Activated CD4-positive, alpha-beta T cell treated with anti-CD3 and anti-CD28 coated beads for 36 hours (primary cell): ENCODE results near the gene CHN2. TPM values are rescaled to one million over a fixed set of nuclear protein-coding genes. Genes with fewer than 3 reads are reported as not detected.

Experiments
- ATAC-seq: fragments of 200-7000 bp; cut with Tn5 transposase; one replicate; pipeline ENCODE4 v1.10.0; 2021; ENCODE audit warnings: mild to moderate bottlenecking, moderate library complexity
- CTCF ChIA-PET: fragments of 350-600 bp; sonication (Branson Sonifier 250); formaldehyde crosslinking; loops from one replicate; lab custom pipeline; 2021; ENCODE audit warnings: antibody characterized with exemption; lab: Charles Lee
- POLR2A ChIA-PET: fragments of 350-600 bp; sonication (Branson Sonifier 250); formaldehyde crosslinking; loops from one replicate; lab custom pipeline; 2021; ENCODE audit warnings: antibody characterized with exemption, inconsistent platforms; lab: Charles Lee
- DNase-seq: peaks from one replicate; pipeline ENCODE4 v3.0.0-alpha.2; 2020
- H3K27ac Mint-ChIP-seq: one replicate; pipeline ENCODE4 v1.8.0; 2021; ENCODE audit warnings: mixed read lengths
- H3K27me3 Mint-ChIP-seq: one replicate; pipeline ENCODE4 v1.8.0; 2021; ENCODE audit warnings: mixed read lengths
- H3K36me3 Mint-ChIP-seq: one replicate; pipeline ENCODE4 v1.8.0; 2021; ENCODE audit warnings: low read depth, mixed read lengths
- H3K4me1 Mint-ChIP-seq: one replicate; pipeline ENCODE4 v1.8.0; 2021; ENCODE audit warnings: mixed read lengths
- H3K4me3 Mint-ChIP-seq: one replicate; pipeline ENCODE4 v1.8.0; 2021; ENCODE audit warnings: mild to moderate bottlenecking, moderate library complexity, mixed read lengths
- H3K9me3 Mint-ChIP-seq: one replicate; pipeline ENCODE4 v1.8.0; 2021; ENCODE audit warnings: low read depth, mixed read lengths
- intact Hi-C, 2 experiments: fragments of 100-400 bp; cut with DNase I in 1 of 2; cut with micrococcal nuclease in 1 of 2; formaldehyde crosslinking; loops; one replicate each; pipeline versions ENCODE4 v1.14.2 to v1.15.1; 2022 to 2024; cut with DNase I, micrococcal nuclease
- total RNA-seq, 2 experiments: library from RNA; stranded (reverse); gene quantifications; one replicate each; pipeline ENCODE4 v1.2.3, GENCODE V29; 2021

Gene CHN2
- total RNA-seq, 2 experiments from 2014 or later, result 0.25 to 0.39 TPM

DNA sequence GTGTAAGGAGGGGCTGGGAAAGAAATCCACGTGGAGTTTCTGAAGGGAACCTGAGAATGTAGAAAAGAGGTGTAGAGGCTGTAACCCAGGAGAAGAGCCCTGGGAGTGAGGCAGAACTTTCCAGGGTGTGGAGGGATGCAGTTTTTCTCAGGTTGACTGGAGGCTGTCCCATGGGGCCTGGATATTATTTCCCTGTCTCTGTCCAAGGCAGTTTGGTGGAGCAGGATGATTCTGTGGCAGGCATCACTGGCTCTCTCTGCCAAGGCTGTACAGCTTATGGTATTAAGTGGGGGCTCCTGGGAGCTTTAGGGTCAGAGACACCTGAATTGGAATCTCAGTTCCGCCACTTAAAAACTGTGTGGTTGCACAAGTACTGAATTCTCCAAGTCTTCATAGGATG is 81.6 kb downstream of the CHN2 start:
- Mint-ChIP-seq H3K4me1 (peaks cover 13% of the 10 kb centered on the region), H3K9me3 (no peaks in the 10 kb centered on the region), H3K27ac (no peak overlapping the region), H3K27me3 (peaks cover 12% of the 10 kb centered on the region), H3K4me3 (no peak overlapping the region), H3K36me3 (no peaks in the 10 kb centered on the region)
- ATAC-seq (no peak), DNase-seq (no peak)
- POLR2A ChIA-PET, result no interaction called here
- intact Hi-C loops, result no loop called here
- CTCF ChIA-PET, result interaction anchor here (0.5 to 1.1 kb wide), 2 partner anchors 64 to 87 kb away, joined by 3 to 4 read pairs; no protein-coding TSS in a partner anchor

DNA sequence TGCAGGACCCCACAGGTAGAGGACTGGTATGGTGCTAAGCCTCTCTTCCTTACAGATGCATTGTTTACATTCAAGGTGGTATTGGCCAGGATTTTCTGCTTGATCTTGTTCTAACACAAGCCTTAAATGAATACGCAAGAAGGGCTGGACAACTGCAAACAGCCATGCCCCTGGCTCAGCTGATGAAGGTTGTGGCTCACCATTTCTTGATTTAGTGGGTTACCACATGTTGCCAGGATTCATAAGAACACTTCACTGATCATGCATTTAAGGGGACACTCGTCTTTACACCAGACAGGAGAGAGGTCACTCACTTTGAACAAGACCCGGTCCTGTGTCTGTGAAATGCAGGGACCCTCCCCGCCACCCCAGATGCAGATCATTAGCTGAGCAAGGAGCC is 82.2 kb downstream of the CHN2 start:
- Mint-ChIP-seq H3K27ac (no peak overlapping the region), H3K36me3 (no peaks in the 10 kb centered on the region), H3K27me3 (peaks cover 13% of the 10 kb centered on the region), H3K9me3 (no peaks in the 10 kb centered on the region), H3K4me3 (no peak overlapping the region), H3K4me1 (peaks cover 7% of the 10 kb centered on the region)
- ATAC-seq, result no peak
- POLR2A ChIA-PET, result no interaction called here
- CTCF ChIA-PET, result interaction anchor here (1.1 kb wide), 1 partner anchor 87 kb away, joined by 4 read pairs; no protein-coding TSS in a partner anchor
- DNase-seq, result no peak
- intact Hi-C loops, result no loop called here

DNA sequence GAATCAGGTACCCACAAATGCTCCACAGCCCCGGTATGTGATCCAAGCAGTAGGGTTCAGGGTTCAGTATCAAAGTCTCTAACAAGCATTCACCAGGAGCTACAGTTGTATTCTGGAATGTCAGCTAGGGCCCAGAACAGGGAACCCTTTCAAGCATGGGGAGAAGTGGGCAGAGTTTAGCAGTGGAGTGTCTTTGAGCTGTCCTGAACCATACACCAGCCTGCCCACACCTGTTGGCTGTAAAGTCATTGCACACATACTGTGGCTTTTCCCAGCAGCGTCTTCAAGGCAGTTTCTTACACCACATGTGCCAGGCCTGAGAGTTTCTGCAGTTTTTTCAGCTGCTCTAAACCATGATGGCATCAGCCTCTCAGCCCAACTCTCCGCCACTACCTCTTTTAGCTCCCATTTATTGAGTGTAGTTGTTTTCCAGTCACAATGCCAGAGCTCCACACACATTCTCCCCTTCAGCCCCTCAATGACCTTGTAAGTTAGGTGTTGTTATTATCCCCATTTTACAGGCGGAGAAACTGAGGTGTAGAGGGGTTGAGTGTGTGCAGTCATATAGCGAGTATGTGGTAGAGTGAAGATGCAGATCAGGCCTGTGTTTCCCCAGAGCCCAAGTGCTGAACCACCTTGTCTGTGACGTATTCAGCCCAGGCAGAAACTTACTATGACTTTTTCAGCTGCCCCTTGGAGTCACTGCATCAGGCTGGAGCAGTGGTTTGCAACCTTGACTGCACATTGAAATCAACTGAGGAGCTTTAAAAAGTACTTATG is 83.1 kb downstream of the CHN2 start:
- no peaks in the 10 kb centered on the region for H3K9me3 Mint-ChIP-seq
- no peak overlapping the region for H3K27ac Mint-ChIP-seq
- intact Hi-C loops, result no loop called here
- POLR2A ChIA-PET, result no interaction called here
- H3K27me3 Mint-ChIP-seq, result peaks cover 11% of the 10 kb centered on the region
- H3K4me1 Mint-ChIP-seq, result peaks cover 7% of the 10 kb centered on the region
- DNase-seq (peak; percentile 38), ATAC-seq (peak; percentile 83)
- H3K4me3 Mint-ChIP-seq, result no peak overlapping the region
- no peaks in the 10 kb centered on the region for H3K36me3 Mint-ChIP-seq
- CTCF ChIA-PET, result interaction anchor here (0.5 to 0.6 kb wide), 2 partner anchors 38 to 1272 kb away, joined by 3 to 4 read pairs; no protein-coding TSS in a partner anchor

DNA sequence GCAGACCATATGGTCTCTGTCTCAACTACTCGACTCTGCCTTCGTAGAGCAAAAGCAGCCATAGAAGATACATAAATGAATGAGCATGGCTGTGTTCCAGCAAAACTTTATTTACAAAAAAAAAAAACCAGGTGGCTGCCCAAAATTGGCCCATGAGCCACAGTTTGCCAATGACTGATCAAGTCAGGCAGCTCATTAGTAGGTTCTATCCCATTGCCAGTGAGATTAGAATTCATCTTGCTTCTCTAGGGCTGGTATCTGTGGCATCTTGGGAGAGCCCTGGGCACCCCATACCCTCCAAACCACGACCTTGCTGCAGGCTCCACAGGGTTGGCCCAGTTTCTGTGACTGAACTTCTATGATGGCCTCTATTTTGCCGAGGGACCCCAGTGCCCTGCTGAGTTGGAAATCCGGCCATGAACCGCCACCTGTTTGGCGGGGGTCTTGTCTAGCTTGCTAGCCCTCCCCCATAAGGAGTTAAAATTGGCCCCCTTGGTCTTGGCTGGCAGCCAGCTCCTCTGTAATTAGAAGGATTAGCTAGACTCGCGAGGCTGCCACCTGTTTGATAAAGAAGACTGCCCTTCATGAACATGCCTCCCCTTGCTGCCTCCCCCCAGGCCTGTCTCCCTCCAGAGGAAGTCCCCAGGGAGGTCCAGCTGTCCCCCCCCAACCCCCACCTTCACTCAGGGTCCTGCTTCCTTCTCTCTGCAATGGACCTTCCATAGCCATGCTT is 83.9 kb downstream of the CHN2 start:
- DNase-seq, result no peak
- no peak for ATAC-seq
- ChIA-PET CTCF (interaction anchor here (0.6 kb wide), 1 partner anchor 39 kb away, joined by 3 read pairs; no protein-coding TSS in a partner anchor), POLR2A (no interaction called here)
- H3K27ac Mint-ChIP-seq, result no peak overlapping the region
- no peak overlapping the region for H3K4me3 Mint-ChIP-seq
- H3K36me3 Mint-ChIP-seq, result no peaks in the 10 kb centered on the region
- H3K27me3 Mint-ChIP-seq, result peaks cover 15% of the 10 kb centered on the region
- intact Hi-C loops, result no loop called here
- no peaks in the 10 kb centered on the region for H3K9me3 Mint-ChIP-seq
- H3K4me1 Mint-ChIP-seq, result peaks cover 5% of the 10 kb centered on the region

DNA sequence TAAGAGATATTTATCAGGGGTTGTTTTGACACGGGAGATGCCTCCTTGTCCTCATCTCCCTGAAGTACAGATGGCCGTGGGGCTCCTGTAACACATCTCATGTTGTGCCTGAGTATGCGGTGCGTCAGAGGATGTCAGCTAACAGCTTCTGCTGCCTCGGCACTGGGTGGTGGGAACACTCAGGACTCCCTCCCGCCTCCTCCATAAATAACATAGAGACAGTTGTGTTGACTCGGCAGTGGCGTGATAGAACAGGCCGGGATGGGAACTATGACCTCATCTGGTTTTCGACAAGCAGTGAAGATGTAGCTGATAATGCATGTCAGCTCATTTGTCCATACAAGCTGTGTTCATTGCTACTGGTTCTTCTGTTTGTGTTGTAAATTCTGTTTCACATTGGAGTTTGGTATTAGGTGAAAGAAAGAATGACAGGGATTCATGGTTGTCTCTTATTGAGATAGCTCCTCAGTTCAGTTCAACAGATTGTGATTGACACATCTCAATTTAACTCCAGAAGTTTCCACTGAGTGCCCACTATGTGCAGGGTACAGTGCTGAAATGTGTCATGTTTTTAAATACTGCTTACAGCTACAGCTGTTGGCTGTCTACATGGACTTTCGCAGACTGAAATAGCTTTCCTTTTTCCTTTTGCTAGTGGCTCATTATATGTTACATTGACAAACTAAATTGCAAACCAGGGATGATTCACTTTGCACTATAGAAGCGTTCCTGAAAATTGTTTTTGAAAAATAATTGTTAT is 87.4 kb downstream of the CHN2 start:
- ChIA-PET CTCF (interaction anchor here (0.7 to 1.7 kb wide), 3 partner anchors 15 to 639 kb away, joined by 3 to 5 read pairs (median 4); no protein-coding TSS in a partner anchor), POLR2A (no interaction called here)
- intact Hi-C loops, result no loop called here
- Mint-ChIP-seq H3K4me3 (no peak overlapping the region), H3K4me1 (peaks cover 18% of the 10 kb centered on the region), H3K27ac (no peak overlapping the region), H3K9me3 (no peaks in the 10 kb centered on the region), H3K36me3 (no peaks in the 10 kb centered on the region), H3K27me3 (peaks cover 18% of the 10 kb centered on the region)
- ATAC-seq, result no peak
- no peak for DNase-seq

DNA sequence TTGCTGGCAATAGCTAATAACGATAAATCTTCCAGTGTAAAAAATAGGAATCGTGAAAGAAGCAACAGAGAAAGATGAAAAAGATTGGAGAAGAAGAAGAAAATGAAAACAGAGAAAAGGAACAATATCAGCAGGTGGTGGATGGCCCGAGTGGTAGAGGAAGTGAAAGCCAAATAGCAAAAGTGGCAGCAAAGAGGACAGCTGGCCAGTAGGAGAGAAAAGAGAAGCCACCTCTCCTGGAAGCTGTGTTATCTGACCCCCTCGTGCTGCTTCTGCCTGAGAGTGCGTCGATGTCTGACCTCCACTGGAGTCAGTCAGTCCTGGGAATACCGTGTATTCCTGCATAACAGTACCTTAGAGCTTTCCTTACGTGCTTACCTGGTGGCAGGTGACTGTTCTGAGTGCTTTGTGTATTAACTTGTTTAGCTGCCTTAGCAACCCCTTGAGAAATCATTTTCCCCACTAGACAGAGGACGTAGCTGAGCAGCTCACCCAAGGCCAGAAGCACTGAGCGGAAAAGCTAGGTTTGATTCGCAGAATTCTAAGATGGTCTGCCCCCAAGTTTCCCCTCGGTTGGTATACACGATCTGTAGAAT is 88.3 kb downstream of the CHN2 start:
- DNase-seq (no peak), ATAC-seq (no peak)
- Mint-ChIP-seq H3K9me3 (no peaks in the 10 kb centered on the region), H3K36me3 (no peaks in the 10 kb centered on the region), H3K4me3 (no peak overlapping the region), H3K27me3 (peaks cover 22% of the 10 kb centered on the region), H3K27ac (no peak overlapping the region), H3K4me1 (peaks cover 17% of the 10 kb centered on the region)
- intact Hi-C loops, result no loop called here
- CTCF ChIA-PET, result interaction anchor here (1.4 to 1.7 kb wide), 2 partner anchors 14 to 25 kb away, joined by 3 to 5 read pairs; no protein-coding TSS in a partner anchor
- POLR2A ChIA-PET, result no interaction called here

DNA sequence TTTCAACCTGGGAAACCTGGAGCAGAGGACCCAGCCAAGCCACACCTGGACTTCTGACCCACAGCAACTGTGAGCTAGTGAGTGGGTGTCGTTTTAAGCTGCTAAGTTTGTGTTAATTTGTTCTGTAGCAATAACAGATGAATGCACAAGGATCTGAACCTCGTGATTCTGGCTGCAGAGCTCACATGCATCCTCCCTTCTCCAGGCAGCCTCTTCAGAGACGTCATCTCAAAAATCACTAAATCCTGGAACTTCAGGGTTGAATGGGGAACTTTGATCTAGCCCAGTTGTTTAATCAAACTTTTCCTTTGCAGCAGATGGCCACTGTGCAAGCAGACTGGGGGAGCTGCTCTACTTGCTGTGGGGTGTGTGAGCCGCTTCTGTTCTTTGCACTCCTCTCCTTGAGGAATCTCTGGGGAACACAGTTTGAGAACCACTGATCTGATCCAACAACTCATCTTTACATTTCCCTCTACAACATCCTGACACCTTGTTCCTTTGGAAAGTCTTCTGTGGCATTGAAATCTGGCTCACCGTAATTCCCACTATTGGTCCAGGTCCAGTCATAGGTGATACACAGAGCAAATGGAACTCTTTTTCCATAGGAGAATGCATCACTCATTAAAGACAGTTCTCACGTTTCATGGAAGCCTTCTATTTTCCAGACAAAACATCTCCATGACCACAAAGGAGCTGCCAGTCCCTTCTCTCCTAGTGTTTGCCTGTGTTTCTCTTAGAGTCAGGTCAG is 90.3 kb downstream of the CHN2 start:
- POLR2A ChIA-PET, result no interaction called here
- H3K9me3 Mint-ChIP-seq, result no peaks in the 10 kb centered on the region
- H3K4me3 Mint-ChIP-seq, result no peak overlapping the region
- intact Hi-C loops, result loop anchor here in 1 of 2 experiments (1.0 to 5.0 kb wide), 3 partner anchors 20 to 173 kb away; no protein-coding TSS in a partner anchor
- no peak for ATAC-seq
- H3K36me3 Mint-ChIP-seq, result no peaks in the 10 kb centered on the region
- peaks cover 23% of the 10 kb centered on the region for H3K4me1 Mint-ChIP-seq
- H3K27me3 Mint-ChIP-seq, result peaks cover 30% of the 10 kb centered on the region
- H3K27ac Mint-ChIP-seq, result no peak overlapping the region
- DNase-seq, result no peak
- CTCF ChIA-PET, result interaction anchor here (0.8 kb wide), 1 partner anchor 24 kb away, joined by 3 read pairs; no protein-coding TSS in a partner anchor

DNA sequence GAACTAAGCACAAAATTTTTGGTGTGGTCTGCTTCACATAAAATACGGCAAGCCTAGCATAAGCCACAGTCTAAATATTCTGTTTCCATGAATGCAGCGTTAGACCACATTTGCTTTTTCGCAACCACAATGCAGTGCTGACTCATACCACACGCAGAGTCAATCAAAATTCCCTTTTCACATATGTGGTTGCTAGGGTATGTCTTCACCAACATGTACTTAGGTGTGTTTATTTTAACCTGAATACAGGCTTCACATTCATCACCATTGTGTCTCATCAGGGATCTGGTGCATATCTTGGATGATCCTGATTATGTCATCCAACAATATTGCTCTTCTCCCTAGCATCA is 90.8 kb downstream of the CHN2 start:
- CTCF ChIA-PET, result no interaction called here
- Mint-ChIP-seq H3K4me1 (peaks cover 26% of the 10 kb centered on the region), H3K4me3 (no peak overlapping the region), H3K9me3 (no peaks in the 10 kb centered on the region), H3K36me3 (no peaks in the 10 kb centered on the region), H3K27ac (no peak overlapping the region), H3K27me3 (peaks cover 33% of the 10 kb centered on the region)
- POLR2A ChIA-PET, result no interaction called here
- peak; percentile 71 for DNase-seq
- ATAC-seq, result peak; percentile 83
- intact Hi-C loops, result loop anchor here in 1 of 2 experiments (1.0 to 5.0 kb wide), 3 partner anchors 20 to 173 kb away; no protein-coding TSS in a partner anchor

DNA sequence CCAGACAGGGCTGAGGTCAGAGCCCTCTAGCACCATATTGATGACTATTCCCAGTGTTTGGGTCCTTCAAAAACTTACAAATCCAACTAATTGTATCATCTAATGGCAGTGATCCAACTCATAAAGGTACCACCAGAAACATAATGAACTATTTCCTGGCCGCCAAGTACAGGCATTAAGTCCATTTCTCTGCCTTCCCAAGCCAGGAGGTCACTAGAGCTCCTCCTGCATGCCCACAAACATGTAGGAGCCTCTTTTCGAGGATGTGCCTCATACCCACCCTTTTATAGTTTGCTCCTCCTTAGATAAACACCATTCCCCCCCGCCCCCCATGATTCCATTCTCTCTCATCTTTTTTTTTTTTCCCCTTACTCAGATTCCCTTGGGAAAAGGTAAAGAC is 91.3 kb downstream of the CHN2 start:
- H3K27ac Mint-ChIP-seq, result no peak overlapping the region
- ChIA-PET POLR2A (no interaction called here), CTCF (no interaction called here)
- intact Hi-C loops, result loop anchor here (1.0 to 5.0 kb wide), 4 partner anchors 21 to 174 kb away; no protein-coding TSS in a partner anchor
- H3K36me3 Mint-ChIP-seq, result no peaks in the 10 kb centered on the region
- no peak overlapping the region for H3K4me3 Mint-ChIP-seq
- ATAC-seq (no peak), DNase-seq (no peak)
- H3K27me3 Mint-ChIP-seq, result peaks cover 34% of the 10 kb centered on the region
- H3K9me3 Mint-ChIP-seq, result no peaks in the 10 kb centered on the region
- peaks cover 26% of the 10 kb centered on the region for H3K4me1 Mint-ChIP-seq

DNA sequence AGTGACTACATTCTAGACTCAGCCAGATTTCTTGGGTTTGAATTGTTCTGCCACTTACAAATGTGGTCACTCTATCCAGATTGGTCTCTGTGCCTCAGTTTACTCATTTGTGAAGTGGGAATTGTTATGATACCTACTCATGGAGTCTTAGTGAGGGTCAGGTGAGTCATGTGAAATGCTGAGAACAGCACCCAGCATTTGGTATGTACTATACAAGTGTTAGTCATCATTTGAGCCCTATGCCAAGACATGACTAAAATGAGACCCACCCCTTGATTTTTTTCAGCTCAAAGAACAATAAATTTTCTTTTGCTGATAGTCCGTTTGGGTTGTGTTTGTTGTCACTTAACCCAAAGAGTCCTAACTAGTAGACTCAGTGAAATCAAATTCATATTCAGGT is 92.8 kb downstream of the CHN2 start:
- H3K27ac Mint-ChIP-seq, result no peak overlapping the region
- no peak for DNase-seq
- no peaks in the 10 kb centered on the region for H3K9me3 Mint-ChIP-seq
- peak; percentile 71 for ATAC-seq
- H3K4me1 Mint-ChIP-seq, result peaks cover 26% of the 10 kb centered on the region
- intact Hi-C loops, result loop anchor here (1.0 to 5.0 kb wide), 3 partner anchors 23 to 175 kb away; no protein-coding TSS in a partner anchor
- no peak overlapping the region for H3K4me3 Mint-ChIP-seq
- CTCF ChIA-PET, result no interaction called here
- no peaks in the 10 kb centered on the region for H3K36me3 Mint-ChIP-seq
- H3K27me3 Mint-ChIP-seq, result peaks cover 32% of the 10 kb centered on the region
- POLR2A ChIA-PET, result no interaction called here
